ENCODE measurements around the gene JMJD8.
"Not testable (repeated sequence)": the region's sequence is repeated elsewhere in the genome, so short reads cannot be mapped to it uniquely, and the experiment has no call there.

The JMJD8 gene

DNA sequence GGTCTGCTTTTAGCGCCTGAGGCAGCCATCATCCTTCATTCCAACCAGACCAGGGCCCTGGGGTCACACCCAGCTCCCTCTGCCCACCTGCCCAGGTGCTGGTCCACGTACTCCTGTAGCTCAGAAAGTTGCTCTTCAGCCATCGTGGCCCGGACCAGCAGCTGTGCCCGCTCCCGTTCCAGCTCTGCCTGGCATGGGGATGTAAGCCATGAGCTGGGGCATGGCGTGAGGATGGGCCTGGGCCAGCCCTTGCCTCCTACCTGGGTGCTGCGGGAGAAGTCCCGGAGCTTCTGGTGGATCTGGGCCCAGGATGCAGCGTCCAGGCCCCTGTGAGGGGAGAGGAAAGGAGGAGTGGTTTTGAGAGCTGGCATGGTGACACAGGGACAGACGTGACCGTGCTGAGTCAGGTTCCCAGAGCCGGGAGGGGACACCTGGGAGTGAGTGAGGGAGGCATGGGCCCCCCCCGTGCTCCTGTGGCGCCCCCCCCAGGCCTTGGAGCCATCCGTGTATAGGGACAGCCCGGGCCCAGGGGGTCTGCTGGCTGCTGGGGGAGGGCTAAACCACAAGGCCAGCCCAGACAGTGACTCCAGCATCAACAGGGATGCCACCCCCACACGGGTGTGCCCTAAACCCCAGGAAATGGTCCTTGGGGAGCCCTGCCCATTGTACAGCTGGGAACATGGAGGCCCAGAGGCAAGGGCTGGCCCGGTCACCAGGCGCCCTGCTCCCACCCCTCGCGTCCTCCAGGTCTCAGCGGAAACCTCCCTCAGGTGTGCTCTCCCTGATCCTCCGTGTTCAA is 38.9 kb upstream of the JMJD8 start:
- H3K4me3 ChIP-seq (ENCODE audit: low read depth, low read length): no peak overlapping the region

DNA sequence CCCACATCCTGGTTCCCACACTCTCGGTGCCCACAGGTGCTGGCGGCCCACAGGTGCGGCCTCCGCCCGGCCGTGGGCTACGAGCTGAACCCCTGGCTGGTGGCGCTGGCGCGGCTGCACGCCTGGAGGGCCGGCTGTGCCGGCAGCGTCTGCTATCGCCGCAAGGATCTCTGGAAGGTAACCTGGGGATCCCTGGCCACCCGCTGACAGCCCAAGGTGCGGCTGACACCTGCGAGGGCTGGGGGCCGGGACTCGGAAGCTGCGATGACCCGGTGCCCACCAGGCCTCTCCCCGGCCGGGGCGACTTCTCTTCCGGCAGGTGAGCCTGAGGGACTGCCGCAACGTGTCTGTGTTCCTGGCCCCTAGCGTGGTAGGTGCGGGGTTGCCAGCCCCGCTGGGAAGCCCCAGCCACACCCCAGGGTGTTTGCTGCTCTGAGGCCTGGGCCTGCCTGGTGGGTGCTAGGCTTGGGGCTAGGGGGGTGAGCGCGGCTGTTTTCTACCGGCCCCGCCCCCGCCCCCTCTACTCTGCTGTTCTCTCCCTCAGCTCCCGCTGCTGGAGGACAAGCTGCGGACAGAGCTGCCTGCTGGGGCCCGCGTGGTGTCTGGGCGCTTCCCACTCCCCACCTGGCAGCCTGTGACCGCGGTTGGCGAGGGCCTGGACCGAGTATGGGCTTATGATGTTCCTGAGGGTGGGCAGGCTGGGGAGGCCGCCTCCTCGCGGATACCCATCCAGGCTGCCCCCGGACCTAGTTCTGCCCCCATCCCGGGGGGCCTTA is 37.8 kb upstream of the JMJD8 start:
- H3K4me3 ChIP-seq (ENCODE audit: low read depth, low read length): no peak overlapping the region

DNA sequence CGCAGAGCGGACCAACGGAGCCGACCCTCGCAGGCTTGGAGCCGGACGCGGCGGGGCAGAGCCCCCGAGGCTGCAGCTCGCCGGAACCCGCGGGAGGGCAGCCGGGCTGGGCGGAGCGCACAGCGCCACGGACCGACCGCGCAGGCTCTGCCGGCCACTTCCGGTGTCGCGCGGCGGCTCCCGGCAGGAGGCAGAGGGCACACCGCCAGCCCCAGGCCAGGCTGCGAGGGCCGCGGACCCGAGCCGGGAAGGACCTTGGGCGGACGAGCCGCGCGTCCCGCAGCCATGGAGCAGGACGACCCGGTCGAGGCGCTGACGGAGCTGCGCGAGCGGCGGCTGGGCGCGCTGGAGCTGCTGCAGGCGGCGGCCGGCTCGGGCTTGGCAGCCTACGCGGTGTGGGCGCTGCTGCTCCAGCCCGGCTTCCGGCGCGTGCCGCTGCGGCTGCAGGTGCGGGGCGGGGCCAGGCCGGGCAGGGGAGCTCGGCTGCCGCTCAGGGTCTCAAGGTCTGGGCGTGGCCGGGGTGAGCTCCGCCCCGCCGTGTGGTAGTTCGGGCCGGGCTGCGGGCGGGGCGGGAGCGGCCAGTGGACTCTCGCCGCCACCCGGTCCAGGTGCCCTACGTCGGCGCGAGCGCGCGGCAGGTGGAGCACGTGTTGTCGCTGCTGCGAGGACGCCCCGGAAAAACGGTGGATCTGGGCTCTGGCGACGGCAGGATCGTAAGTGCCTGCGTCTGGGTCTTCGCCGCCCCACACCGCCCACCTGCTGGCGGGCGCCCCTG is 37.0 kb upstream of the JMJD8 start, which contains the start of gene ANTKMT:
TSS of gene ANTKMT (plus strand) at position 157 of the 775 bp plus-strand sequence. CDS start at position 286, 129 bp downstream.
- H3K4me3 ChIP-seq (ENCODE audit: low read depth, low read length): peak within 1 kb of the TSS; percentile 73

DNA sequence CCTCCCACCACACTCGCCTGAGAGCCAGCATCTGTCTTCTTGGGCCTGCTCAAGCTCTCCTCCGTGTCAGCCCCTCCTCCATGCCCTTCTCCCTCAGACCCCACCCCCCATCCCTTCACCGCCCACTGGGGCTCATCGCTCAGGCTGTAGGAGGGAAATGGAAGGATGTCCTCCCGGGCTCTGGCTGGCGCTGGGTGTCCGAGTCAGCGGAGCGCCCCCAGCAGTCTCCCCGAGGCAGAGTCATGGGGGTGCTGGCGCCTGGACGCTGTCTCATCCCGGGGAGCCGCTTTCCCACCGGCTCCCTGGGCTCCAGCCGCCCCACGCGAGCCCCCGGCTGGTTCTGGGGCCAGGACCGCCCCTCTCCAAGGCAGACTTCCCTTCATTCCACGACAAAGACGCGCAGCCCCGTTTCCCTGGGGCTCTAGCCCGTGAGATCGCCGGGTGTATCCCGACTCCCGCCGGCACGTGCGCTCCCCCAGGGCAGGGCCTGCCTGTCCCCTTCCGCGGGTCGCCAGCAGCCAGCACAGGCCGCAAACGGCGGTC is 36.4 kb upstream of the JMJD8 start:
- H3K4me3 ChIP-seq (ENCODE audit: low read depth, low read length): peak overlapping the region; percentile 73

DNA sequence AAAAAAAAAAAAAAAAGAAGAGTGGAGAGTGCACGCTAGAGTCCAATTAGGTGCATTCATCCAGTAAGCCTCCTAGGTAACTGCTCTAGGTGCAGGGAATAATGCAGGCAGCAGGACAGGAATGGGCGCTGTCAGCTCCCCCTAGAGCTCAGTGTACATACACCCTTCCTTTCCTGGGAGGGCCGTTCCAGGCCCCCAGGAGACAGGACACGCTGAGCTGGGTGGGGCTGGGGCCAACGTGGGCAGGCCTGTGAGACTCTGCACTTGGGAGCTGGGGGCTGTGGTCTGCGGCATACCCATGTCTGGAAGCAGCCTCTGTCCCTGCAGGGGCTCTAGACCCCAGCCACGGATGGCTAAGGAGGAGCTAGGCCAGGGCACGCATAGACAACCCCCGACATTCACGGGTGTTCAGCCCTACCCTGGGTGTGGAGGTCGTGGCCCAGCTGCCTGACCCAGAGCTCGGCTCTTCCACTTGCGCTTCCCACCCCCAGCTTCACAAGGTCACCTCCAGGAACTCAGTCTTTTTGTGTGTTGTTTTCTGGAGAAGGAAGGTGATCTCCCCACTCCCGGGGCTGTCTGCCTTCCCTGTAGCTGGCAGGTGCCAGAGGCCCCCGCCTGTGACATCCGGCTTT is 35.8 kb upstream of the JMJD8 start:
- peak overlapping the region; percentile 73 for H3K4me3 ChIP-seq (ENCODE audit: low read depth, low read length)

DNA sequence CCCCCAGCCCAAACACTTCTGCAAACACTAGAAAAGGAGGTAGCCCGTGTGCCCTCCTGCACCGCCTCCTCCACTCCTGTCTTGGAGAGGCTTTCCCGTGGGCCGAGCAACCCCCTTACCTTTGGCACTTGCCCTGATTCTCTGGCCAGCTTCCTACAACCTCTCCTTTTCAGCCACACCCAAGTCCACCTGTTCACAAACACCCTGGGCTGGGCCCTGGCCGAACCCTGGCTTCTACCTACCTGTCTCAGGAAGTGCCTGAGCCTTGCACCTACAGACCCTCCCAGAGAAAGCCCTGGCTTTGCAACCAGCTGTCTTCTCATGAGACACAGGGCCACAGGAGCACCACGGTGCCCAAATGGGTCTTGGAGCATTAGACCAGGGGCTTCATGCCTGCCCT is 34.8 kb upstream of the JMJD8 start:
- no peak overlapping the region for H3K4me3 ChIP-seq (ENCODE audit: low read depth, low read length)

DNA sequence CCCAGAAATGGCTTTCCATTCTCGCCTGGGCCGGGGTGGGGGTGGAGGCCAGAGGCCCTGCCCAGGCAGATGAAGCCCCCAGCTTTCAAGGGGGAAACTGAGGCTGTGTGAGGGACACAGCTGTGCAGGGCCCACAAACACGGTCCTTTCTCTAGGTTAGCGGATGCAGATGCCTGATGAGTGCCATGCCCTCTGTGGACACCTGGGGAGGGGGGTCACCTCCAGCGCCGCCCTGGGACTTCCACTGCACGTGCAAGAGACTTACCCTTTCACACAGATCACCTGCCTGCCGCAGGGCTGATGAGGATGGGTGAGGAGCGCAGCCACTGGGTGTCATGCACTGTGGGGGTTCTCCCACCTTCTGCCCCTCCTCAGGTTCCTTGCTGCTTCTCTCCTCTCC is 34.3 kb upstream of the JMJD8 start:
- H3K4me3 ChIP-seq (ENCODE audit: low read depth, low read length): no peak overlapping the region

DNA sequence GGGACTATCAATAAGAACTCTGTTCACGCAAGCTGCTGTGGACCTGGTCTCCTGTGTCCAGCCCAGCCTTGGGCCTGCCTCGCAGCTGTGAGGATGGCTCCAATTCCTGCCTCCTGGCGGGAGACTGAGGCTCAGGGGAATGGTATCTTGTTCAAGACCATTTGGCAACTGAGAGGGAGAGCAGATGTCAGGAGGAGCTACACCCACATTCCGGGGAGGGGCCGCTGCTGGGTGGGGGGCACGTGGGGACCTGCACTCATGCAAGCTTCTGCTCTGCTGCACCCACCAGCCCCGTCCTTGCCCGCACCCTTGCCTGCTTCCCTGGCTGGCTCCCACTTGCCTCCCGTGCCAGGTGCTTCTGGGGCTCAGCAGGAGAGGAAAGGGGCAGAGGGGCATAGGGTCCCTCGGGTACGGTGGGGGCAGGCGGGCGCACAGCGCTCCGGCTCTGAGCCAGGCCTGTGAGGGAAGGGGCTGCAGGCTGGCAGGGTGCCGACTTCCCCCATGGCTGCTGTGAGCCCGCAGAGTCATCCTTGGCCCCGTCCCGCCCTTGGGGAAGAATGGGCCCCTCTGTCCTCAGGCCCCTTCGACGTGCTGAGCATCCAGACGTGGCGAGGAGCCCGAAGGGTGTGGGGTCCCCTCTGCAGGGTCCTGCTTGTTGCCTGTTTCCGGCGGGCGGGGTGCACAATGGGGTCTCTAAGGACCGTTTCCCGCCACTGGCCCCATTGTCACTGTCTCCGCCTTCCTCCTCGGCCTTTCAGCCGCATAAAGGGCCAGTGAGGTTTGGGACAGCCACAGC is 33.5 kb upstream of the JMJD8 start:
- H3K4me3 ChIP-seq (ENCODE audit: low read depth, low read length): no peak overlapping the region

DNA sequence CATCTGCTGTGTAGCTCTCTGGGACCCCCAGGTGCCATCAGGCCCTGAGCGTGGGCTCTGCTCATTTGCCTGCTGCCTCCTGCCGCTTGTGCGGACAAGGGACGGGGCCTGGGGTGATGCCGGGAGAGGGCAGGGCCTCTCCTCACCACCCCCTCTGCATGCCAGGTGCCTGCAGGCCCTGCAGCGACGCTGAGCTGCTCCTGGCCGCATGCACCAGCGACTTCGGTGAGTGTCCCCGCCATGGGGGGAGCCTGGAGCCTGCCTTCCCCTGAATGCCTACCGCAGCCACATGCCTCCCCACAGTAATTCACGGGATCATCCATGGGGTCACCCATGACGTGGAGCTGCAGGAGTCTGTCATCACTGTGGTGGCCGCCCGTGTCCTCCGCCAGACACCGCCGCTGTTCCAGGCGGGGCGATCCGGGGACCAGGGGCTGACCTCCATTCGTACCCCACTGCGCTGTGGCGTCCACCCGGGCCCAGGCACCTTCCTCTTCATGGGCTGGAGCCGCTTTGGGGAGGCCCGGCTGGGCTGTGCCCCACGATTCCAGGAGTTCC is 32.7 kb upstream of the JMJD8 start:
- H3K4me3 ChIP-seq (ENCODE audit: low read depth, low read length): no peak overlapping the region

DNA sequence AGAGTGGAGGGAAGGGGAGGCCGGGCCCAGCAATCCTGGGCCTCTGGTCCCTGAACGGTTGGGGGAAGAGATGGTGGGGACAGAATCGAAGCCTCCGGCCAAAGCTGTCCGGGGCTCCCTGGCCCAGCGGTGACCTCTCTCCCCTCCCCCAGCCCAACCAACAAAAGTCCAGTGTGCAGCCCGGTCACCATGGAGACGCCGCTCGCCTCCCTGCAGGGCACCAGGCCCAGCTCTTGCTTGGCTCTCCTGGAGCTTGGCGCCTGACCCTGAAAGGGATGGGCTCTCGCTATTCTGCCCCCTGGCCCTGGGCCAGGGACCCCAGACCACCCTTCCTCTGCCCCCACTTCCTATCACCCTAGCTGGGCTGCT is 32.0 kb upstream of the JMJD8 start:
- no peak overlapping the region for H3K4me3 ChIP-seq (ENCODE audit: low read depth, low read length)

DNA sequence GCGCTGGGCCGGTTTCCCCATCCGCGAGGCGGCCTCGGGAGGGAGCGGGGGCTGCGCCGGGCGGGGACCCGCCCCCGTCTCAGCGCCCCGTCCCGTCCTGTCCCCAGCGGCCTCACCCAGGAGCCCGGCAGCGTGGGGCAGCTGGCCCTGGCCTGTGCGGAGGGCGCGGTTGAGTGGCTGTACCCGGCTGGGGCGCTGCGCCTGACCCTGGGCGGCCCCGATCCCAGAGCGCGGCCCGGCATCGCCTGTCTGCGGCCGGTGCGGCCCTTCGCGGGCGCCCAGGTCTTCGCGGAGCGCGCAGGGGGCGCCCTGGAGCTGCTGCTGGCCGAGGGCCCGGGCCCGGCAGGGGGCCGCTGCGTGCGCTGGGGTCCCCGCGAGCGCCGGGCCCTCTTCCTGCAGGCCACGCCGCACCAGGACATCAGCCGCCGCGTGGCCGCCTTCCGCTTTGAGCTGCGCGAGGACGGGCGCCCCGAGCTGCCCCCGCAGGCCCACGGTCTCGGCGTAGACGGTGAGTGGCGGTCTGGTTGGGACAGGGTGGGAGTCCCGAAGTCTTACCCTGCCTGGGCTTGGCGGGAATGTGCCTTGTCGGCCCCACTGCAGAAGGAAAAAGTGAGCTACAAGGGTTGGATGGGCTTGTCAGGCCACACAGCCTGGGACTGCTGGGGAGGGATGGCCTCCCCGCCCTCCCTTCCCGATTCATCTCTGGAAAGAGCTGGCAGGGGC is 31.5 kb upstream of the JMJD8 start:
- peak overlapping the region; percentile 18 for H3K4me3 ChIP-seq (ENCODE audit: low read depth, low read length)

DNA sequence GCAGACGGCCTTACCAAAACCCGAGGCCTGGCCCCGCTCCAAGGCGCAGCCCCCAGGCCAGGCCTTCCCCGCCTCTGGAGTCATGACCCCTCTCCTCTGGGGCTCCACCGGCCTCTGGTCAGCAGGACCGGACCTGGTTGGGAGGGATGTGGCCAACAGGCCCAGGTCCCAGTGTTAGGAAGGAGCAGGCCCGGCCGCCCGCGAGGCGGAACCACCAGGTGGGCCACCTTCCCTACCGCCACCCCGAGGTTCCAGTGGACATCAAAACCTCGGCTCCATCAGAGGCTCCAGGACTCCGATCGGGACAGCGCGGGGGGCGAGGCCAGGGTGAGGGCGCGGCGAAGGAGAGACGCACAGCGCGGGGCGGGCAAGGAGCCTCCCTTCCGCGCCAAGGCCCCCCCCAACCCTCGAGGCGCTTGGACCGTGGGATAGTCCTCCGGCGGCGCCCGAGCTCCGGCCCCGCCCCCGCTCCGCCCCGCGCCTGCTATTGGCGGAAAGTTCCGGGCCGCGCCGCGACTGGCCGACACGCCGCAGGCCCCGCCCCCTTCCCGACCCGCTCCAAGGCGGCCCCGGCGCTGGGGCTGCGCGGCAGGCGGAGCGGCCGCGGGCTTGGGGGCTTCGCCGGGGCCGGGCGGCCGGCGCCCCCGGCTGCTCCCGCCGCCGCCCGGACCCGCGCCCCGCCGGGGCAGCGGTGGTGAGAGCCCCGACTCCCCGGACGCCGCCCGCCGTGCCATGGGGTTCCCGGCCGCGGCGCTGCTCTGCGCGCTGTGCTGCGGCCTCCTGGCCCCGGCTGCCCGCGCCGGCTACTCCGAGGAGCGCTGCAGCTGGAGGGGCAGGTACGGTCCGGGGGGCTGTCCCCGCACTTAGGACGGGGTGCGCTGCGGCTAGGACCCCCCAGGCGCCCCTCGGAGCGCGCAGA is 30.7 kb upstream of the JMJD8 start, which contains the start of gene METRN:
TSS of gene METRN (plus strand) at position 561 of the 919 bp plus-strand sequence. CDS start at position 733, 172 bp downstream.
- H3K4me3 ChIP-seq (ENCODE audit: low read depth, low read length): peak within 1 kb of the TSS; percentile 18

DNA sequence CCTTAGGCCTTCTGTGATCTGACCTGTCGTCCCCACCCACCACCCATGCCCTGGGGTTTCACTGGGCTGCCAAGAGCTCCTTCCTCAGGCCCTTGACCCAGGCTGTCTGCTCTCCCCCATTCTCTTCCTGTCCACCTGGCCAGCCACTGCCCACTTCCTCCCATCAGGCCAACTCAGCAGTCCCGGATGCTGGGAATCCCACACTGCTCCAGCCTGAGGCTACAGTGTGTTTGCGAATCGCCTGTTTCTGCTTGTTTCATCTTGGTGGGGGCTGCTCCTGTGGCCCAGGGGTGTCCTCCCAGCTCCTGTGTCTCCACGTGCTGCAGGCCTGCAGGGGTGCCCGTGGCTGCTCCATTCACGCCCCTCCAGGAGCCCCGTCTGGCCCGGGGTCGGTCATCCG is 29.9 kb upstream of the JMJD8 start:
- H3K4me3 ChIP-seq (ENCODE audit: low read depth, low read length): no peak overlapping the region

DNA sequence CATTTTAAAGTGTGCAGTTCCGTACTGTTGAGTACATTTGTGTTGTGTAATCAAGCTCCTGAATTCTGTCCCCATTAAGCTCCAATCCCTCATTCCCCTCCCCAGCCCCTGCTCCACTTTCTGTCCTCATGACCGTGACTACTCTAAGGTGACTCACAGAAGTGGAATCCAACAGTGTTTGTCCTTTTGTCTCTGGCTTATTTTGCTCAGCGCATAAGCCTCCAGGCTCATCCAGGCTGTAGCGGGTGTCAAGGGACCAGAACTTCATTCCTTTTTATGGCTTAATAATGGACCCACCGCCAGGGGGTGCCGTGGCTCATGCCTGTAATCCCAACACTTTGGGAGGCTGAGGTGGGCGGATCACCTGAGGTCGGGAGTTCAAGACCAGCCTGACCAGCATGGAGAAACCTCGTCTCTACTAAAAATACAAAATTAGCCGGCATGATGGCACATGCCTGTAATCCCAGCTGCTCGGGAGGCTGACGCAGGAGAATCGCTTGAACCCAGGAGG is 28.7 kb upstream of the JMJD8 start:
- H3K4me3 ChIP-seq (ENCODE audit: low read depth, low read length): not testable (repeated sequence)

DNA sequence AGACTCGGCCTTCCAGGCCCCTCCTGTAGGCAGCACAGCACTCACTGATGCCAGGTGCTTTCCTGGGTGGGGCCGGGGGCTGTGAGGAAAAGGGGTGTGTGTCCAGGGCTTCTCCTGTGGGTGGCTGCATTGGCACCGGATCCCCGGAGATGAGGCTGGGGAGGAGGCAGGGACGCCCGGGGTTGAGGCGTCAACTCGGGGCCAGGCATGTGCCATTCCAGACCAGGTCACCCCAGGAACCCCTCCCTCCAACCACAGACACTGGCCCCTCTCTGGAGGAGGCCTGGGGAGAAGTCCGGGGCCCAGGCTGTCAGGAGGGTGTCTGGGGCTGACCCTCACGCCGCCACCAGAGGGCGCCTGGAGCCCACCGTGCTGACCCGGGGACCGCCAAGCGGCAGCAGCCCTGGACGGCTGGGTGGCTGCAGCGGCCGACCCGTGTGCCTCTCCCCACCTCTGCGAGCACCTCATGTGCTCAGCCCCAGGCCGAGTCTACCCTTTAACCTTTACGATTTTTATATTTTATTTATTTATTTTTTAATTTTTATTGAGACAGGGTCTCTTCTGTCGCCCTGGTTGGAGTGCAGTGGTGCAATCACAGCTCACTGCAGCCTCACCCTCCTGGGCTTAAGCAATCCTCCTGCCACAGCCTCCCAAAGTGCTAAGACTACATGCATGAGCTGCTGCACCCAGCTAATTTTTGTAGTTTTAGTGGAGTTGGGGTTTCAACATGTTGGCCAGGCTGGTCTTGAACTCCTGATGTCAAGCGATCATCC is 27.6 kb upstream of the JMJD8 start:
- H3K4me3 ChIP-seq (ENCODE audit: low read depth, low read length): no peak overlapping the region

DNA sequence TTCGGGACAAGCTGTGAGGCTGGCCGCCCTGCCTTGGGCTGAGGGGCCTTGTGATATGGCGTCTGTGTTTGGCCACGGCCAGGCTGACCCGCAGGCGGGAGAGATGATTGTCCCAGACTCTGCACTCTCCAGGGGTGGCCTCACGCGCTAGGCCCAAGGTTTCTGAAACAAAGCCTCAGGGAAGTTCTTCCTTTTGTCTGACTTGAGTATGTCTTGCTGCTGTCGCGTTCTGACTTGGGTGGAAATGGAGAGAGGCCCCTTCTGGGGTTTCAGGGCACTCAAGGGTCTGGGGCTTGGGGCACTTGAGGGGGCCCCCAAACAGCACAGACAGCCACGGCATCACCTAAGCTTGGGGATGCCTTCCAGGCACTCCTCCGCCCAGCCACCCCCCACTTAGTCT is 26.9 kb upstream of the JMJD8 start:
- H3K4me3 ChIP-seq (ENCODE audit: low read depth, low read length): no peak overlapping the region
